Gastroesophageal sphincter (tissue), 4 donors: ENCODE results near the gene SFSWAP. TPM values are rescaled to one million over a fixed set of nuclear protein-coding genes. Genes with fewer than 3 reads are reported as not detected.

Experiments used
- ATAC-seq: fragments of 150-250 bp; one replicate; pipeline ENCODE4 v1.9.1; 2016; ENCODE audit warnings: mild to moderate bottlenecking, moderate library complexity
- H3K27ac ChIP-seq, 4 donors: fragments of 200-600 bp; sonication (generic) in 3 of 4; 1 replicate in 3 of 4; 2 replicates in 1 of 4; pipeline ENCODE4 v1.5.1; 2016 to 2019
- H3K27me3 ChIP-seq: fragments of 200-600 bp; sonication (generic); one replicate; pipeline ENCODE4 v1.5.1; 2019
- H3K36me3 ChIP-seq, 2 donors: fragments of 200-600 bp; sonication (generic); one replicate each; pipeline ENCODE4 v1.5.1; 2019; ENCODE audit warnings: control low read depth in 1 of 2
- H3K4me1 ChIP-seq, 3 donors: fragments of 200-600 bp; sonication (generic); 1 replicate in 2 of 3; 2 replicates in 1 of 3; pipeline ENCODE4 v1.5.1; 2016 to 2019; ENCODE audit warnings: control low read depth in 2 of 3
- H3K4me3 ChIP-seq, 2 donors: fragments of 200-600 bp; sonication (generic); one replicate each; pipeline ENCODE4 v1.5.1; 2019; ENCODE audit warnings: mild to moderate bottlenecking in 1 of 2, moderate library complexity in 1 of 2
- H3K9me3 ChIP-seq, 3 donors: fragments of 200-600 bp; sonication (generic); one replicate each; pipeline ENCODE4 v1.5.1; 2017 to 2019; ENCODE audit warnings: control low read depth in 2 of 3
- CTCF ChIP-seq, 4 experiments: fragments of 200-600 bp in 2 of 4; fragments of 450-650 bp in 2 of 4; sonication (generic) in 1 of 4; IDR thresholded peaks; one replicate each; pipeline ENCODE4 v1.5.1; 2017 to 2019; ENCODE audit warnings: antibody characterized with exemption in 4 of 4, mild to moderate bottlenecking in 2 of 4, moderate library complexity in 2 of 4
- EP300 ChIP-seq: sonication (generic); formaldehyde crosslinking; IDR thresholded peaks from one replicate; pipeline ENCODE4 v1.6.1; 2017; ENCODE audit warnings: antibody characterized with exemption, mild to moderate bottlenecking
- POLR2A ChIP-seq, 2 donors: fragments of 450-650 bp; IDR thresholded peaks; one replicate each; pipeline ENCODE4 v1.6.1; 2017; ENCODE audit warnings: antibody characterized with exemption in 2 of 2, mild to moderate bottlenecking in 2 of 2, moderate library complexity in 1 of 2
- POLR2AphosphoS5 ChIP-seq: sonication (generic); formaldehyde crosslinking; IDR thresholded peaks from one replicate; pipeline ENCODE4 v1.6.1; 2017; ENCODE audit warnings: antibody characterized with exemption
- WGBS, 2 donors: methylation state at CpG; one replicate each; pipeline ENCODE4 v1.1.5; 2018; ENCODE audit warnings: low coverage in 1 of 2; 5-methylcytosine and 5-hydroxymethylcytosine counted together
- small RNA-seq, 4 donors: library from RNA; depleted of rRNA; stranded (forward); fragments of <200 nt; gene quantifications; one replicate each; pipeline ENCODE3, GENCODE V24; 2016
- total RNA-seq, 4 donors: library from RNA; depleted of rRNA; stranded (reverse); fragments of >200 nt; gene quantifications; one replicate each; pipeline ENCODE4 v1.1.0, GENCODE V29; 2016

Gene SFSWAP
- total RNA-seq, 4 donors from 2014 or later = 22.4 to 50.4 (median 32.5) TPM

GRCh38 chr12:131848753-131849152, 137.9 kb downstream of the SFSWAP start:
- TF ChIP-seq POLR2AphosphoS5 (no peak), POLR2A (IDR thresholded peaks at IDR 0.05) (no peak), CTCF (IDR thresholded peaks at IDR 0.05) (no peak), EP300 (no peak)
- no peak for ATAC-seq
- Histone ChIP-seq H3K4me3 (no peak overlapping the region), H3K4me1 (no peaks in the 10 kb centered on the region), H3K27me3 (peaks cover 28% of the 10 kb centered on the region), H3K27ac (no peak overlapping the region), H3K9me3 (no peaks in the 10 kb centered on the region), H3K36me3 (peaks cover 0 to 17% of the 10 kb centered on the region in 2 donors)
- 65 to 82% methylated on average over 5 to 8 of the region's 24 CpGs for WGBS, 2 donors

Small RNA genes lying within 50 kb of the gene (small RNA-seq; reads per million reads assigned to genes)
- 0 reads per million in 4 donors for gene RNA5SP377
- gene RNA5SP378 = 0 to 0.12 (median 0) reads per million in 4 donors
- 0 reads per million in 4 donors for gene RNU6-1017P

Other genes with a start within 250 kb of the SFSWAP start
- gene MMP17, start 117.3 kb downstream of the SFSWAP start, total RNA-seq = 1 to 10 TPM; 2.0 to 7.0 (median 4.5) TPM
- 10 to 100 TPM; 10.0 to 34.2 (median 21.8) TPM for gene ULK1, start 183.5 kb downstream of the SFSWAP start, total RNA-seq
- gene PUS1, start 218.2 kb downstream of the SFSWAP start, total RNA-seq = 10 to 100 TPM in 2 of 4 donors, 1 to 10 TPM in 2; 7.2 to 28.2 (median 13.1) TPM
- gene EP400, start 238.9 kb downstream of the SFSWAP start, total RNA-seq = 10 to 100 TPM; 12.6 to 28.0 (median 22.8) TPM